ENCODE results near the gene HNRNPM.

DNA sequence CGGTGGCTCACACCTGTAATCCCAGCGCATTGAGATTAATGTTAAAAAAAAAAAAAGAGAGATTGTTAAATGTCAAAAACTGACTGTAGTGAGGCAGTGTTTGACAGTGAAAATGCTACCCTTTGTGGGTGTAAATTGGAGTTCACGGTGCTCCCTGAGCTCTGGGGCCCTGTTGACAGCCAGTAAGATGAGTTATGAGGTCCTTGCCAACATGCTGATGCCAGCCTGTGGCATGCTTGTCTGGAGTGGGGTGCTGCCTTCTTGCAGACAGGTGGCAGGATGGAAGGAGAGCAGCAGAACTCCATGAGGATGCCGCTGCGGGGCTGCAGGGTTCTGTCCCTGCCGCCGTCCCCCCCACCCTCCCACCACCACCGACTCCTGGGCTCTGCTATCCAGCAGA is 31.7 kb downstream of the HNRNPM start:
- TF ChIP-seq CTCF (conservative IDR thresholded peaks at IDR 0.05; ENCODE audit: low read length) (no peak), EZH2phosphoT487 (IDR thresholded peaks at IDR 0.05; ENCODE audit: borderline replicate concordance, low read depth, low read length) (no peak)
